GM12878 (cell line): ENCODE data around the gene KIDINS220. TPM values are rescaled to one million over a fixed set of nuclear protein-coding genes. Genes with fewer than 3 reads are reported as not detected.

ENCODE experiments used
- ATAC-seq: fragments of 200-7000 bp; cut with Tn5 transposase; 3 replicates; pipeline ENCODE4 v1.9.1; 2020; ENCODE audit warnings: mild to moderate bottlenecking, moderate library complexity
- BruUV-seq: library from RNA; stranded (reverse); fragments of 400-500 nt; replicated peaks from 2 replicates; lab custom pipeline; 2021; lab: Mats Ljungman, UMichigan
- CTCF ChIA-PET: fragments of 300-600 bp; sonication (Branson Sonifier 250); formaldehyde crosslinking; extraction: SDS; loops from one replicate; lab custom pipeline; 2021; ENCODE audit warnings: inconsistent platforms; lab: Yijun Ruan, JAX
- POLR2A ChIA-PET: fragments of 350-600 bp; formaldehyde crosslinking; extraction: SDS; loops from one replicate; lab custom pipeline; 2021; ENCODE audit warnings: inconsistent platforms; lab: Charles Lee
- RAD21 ChIA-PET: fragments of 300-600 bp; sonication (Branson Sonifier 250); formaldehyde crosslinking; loops from one replicate; lab custom pipeline; 2023; ENCODE audit warnings: antibody characterized with exemption; ENCODE audit not compliant: unreplicated experiment; lab: Charles Lee
- SMC1A ChIA-PET: fragments of 300-600 bp; sonication (Branson Sonifier 250); formaldehyde crosslinking; loops from one replicate; lab custom pipeline; 2023; ENCODE audit not compliant: unreplicated experiment, uncharacterized antibody; lab: Charles Lee
- DNase-seq: peaks from one replicate; pipeline ENCODE4 v3.0.0-alpha.2; 2011; ENCODE audit warnings: low read depth, low spot score
- FAIRE-seq: peaks from 3 replicates; lab custom pipeline; 2011; peaks lifted over from hg19 to GRCh38; lab: Jason Lieb, UNC
- H2AFZ ChIP-seq: 2 replicates; pipeline ENCODE4 v1.6.0; 2011; ENCODE audit warnings: low read depth, low read length, control low read depth; ENCODE audit not compliant: control insufficient read depth
- H3K27ac ChIP-seq: 2 replicates; pipeline ENCODE4 v1.5.1; 2011; ENCODE audit warnings: control low read depth; ENCODE audit not compliant: control insufficient read depth, insufficient read depth
- H3K27me3 ChIP-seq, 2 experiments: replicated peaks in 1 of 2; 2 replicates each; pipeline versions ENCODE4 v1.6.0 to v1.6.1; 2011; ENCODE audit warnings: low read length in 1 of 2; ENCODE audit not compliant: control insufficient read depth in 2 of 2, insufficient read depth in 2 of 2
- H3K36me3 ChIP-seq, 2 experiments: 2 replicates each; pipeline ENCODE4 v1.5.1; 2011; ENCODE audit warnings: low read length in 1 of 2; ENCODE audit not compliant: control insufficient read depth in 2 of 2, insufficient read depth in 2 of 2
- H3K4me1 ChIP-seq: 2 replicates; pipeline ENCODE4 v1.6.1; 2011; ENCODE audit warnings: mild to moderate bottlenecking, low read length, moderate library complexity, mixed read lengths; ENCODE audit not compliant: control insufficient read depth, insufficient read depth
- H3K4me2 ChIP-seq: 2 replicates; pipeline ENCODE4 v1.6.0; 2011; ENCODE audit warnings: control low read depth; ENCODE audit not compliant: control insufficient read depth, insufficient read depth
- H3K4me3 ChIP-seq: fragments of 200-600 bp; sonication (generic); 2 replicates; pipeline ENCODE4 v1.5.1; 2016
- H3K79me2 ChIP-seq: 2 replicates; pipeline ENCODE4 v1.6.0; 2011; ENCODE audit warnings: low read length; ENCODE audit not compliant: control insufficient read depth, insufficient read depth
- H3K9ac ChIP-seq: 2 replicates; pipeline ENCODE4 v1.8.0; 2011; ENCODE audit warnings: low read length, control low read depth, mixed read lengths; ENCODE audit not compliant: control insufficient read depth, insufficient read depth
- H3K9me3 ChIP-seq: replicated peaks from 3 replicates; pipeline ENCODE4 v1.5.1; 2011; ENCODE audit warnings: mild to moderate bottlenecking, low read length; ENCODE audit not compliant: control insufficient read depth, insufficient read depth
- H4K20me1 ChIP-seq: 2 replicates; pipeline ENCODE4 v1.6.0; 2011; ENCODE audit not compliant: control insufficient read depth, insufficient read depth
- BCL11A ChIP-seq: IDR thresholded peaks from 2 replicates; pipeline ENCODE4 v1.6.1; 2011; ENCODE audit warnings: low read depth, low read length
- EGR1 ChIP-seq, 2 experiments: IDR thresholded peaks; 1 replicate in 1 of 2; 2 replicates in 1 of 2; pipeline ENCODE4 v1.6.1; 2011 to 2012; ENCODE audit warnings: low read depth in 2 of 2, low read length in 2 of 2, borderline replicate concordance in 1 of 2, mild to moderate bottlenecking in 1 of 2, moderate library complexity in 1 of 2
- IKZF1 ChIP-seq: fragments of 450-650 bp; conservative IDR thresholded peaks from 2 replicates; pipeline ENCODE4 v1.6.1; 2017; ENCODE audit warnings: antibody characterized with exemption, mild to moderate bottlenecking
- KDM1A ChIP-seq: fragments of 200-600 bp; sonication (generic); IDR thresholded peaks from 2 replicates; pipeline ENCODE4 v1.6.1; 2016; ENCODE audit warnings: borderline replicate concordance
- NRF1 ChIP-seq: conservative IDR thresholded peaks from 2 replicates; pipeline ENCODE4 v1.6.1; 2011; ENCODE audit warnings: mild to moderate bottlenecking, low read depth, low read length, improper control_type of control experiment
- SIX5 ChIP-seq: IDR thresholded peaks from 2 replicates; pipeline ENCODE4 v1.6.1; 2011; ENCODE audit warnings: mild to moderate bottlenecking, low read depth, low read length, moderate library complexity; ENCODE audit not compliant: severe bottlenecking
- SREBF2 ChIP-seq: IDR thresholded peaks from 2 replicates; pipeline ENCODE4 v1.6.1; 2012; ENCODE audit warnings: mild to moderate bottlenecking, low read length
- YY1 ChIP-seq: IDR thresholded peaks from 2 replicates; pipeline ENCODE4 v1.6.1; 2011; ENCODE audit warnings: low read depth, mild to moderate bottlenecking, low read length
- WGBS: methylation state at CpG from one replicate; pipeline ENCODE4 v1.1.6; 2016; ENCODE audit warnings: low lambda C conversion rate; ENCODE audit not compliant: insufficient replicate concordance, insufficient coverage; ENCODE audit errors: missing lambda C conversion rate; 5-methylcytosine and 5-hydroxymethylcytosine counted together
- in situ Hi-C: fragments of 300-500 bp; cut with MboI; formaldehyde crosslinking; loops from 9 replicates; pipeline ENCODE4 v1.14.3; 2018; ENCODE audit warnings: mixed read lengths
- intact Hi-C: fragments of 100-400 bp; cut with micrococcal nuclease; formaldehyde crosslinking; loops from one replicate; pipeline ENCODE4 v1.14.2; 2022; ENCODE audit not compliant: unreplicated experiment
- polyA plus RNA-seq, 11 experiments: library from polyadenylated mRNA; depleted of rRNA in 4 of 11; unstranded in 6 of 11; stranded (reverse) in 5 of 11; fragments of >200 nt; fragmentation: Nextera tagmentation in 4 of 11; fragmentation: Illumina TruSeq in 1 of 11; extraction: Ambion mirVana in 4 of 11; extraction: Trizol in 1 of 11; gene quantifications; 1 replicate in 1 of 11; 2 replicates in 10 of 11; pipeline versions ENCODE4 v1.2.1 to v1.2.3, GENCODE V29; 2011 to 2016; ENCODE audit warnings: inconsistent platforms in 2 of 11, missing spikeins in 2 of 11, low read depth in 1 of 11
- total RNA-seq, 4 experiments: library from RNA; depleted of rRNA in 3 of 4; stranded (reverse); fragments of >200 nt in 3 of 4; fragmentation: Illumina TruSeq in 1 of 4; extraction: Trizol in 1 of 4; gene quantifications; 2 replicates each; pipeline versions ENCODE4 v1.2.1 to v1.2.3, GENCODE V29; 2013 to 2021
- TF ChIP-seq, protein P1 (sequence below): IDR thresholded peaks from 2 replicates; pipeline ENCODE4 v1.6.1; 2012; ENCODE audit warnings: improper control_type of control experiment, low read depth, low read length; ENCODE audit not compliant: insufficient replicate concordance
- TF ChIP-seq, protein P2 (sequence below): fragments of 450-650 bp; IDR thresholded peaks from 2 replicates; pipeline ENCODE4 v1.6.1; 2016; ENCODE audit warnings: mild to moderate bottlenecking
- TF ChIP-seq, protein P3 (sequence below): IDR thresholded peaks from 2 replicates; pipeline ENCODE4 v1.6.1; 2012; ENCODE audit warnings: low read depth, low read length, improper control_type of control experiment
- TF ChIP-seq, protein P4 (sequence below): fragments of 450-650 bp; IDR thresholded peaks from 2 replicates; pipeline ENCODE4 v1.6.1; 2016; ENCODE audit warnings: mild to moderate bottlenecking

Gene KIDINS220
- total and polyA plus RNA-seq, 10 of the 15 experiments (the other 5 are each of a cell fraction or from before 2014, with no cell fraction given) = 6.0 to 31.2 (median 16.0) TPM

DNA sequence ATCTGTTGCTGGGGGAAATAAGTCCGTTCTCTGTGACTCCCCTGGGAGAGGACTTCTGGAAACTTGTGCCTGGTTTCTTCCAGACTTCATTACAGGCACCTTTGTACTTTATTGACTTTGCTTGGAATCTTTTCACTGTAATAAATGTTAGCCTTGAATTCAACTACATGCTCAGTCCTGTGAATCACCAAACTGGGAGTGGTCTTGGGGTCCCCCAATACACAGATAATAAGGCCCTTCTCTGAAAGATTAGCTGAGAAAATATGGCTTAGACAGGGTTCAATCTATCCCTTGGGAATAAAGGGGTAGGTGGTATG lies 48.7 kb upstream of the KIDINS220 start (continued):
- TF ChIP-seq KDM1A (no peak), SREBF2 (no peak)
- TF ChIP-seq, protein P1, sequence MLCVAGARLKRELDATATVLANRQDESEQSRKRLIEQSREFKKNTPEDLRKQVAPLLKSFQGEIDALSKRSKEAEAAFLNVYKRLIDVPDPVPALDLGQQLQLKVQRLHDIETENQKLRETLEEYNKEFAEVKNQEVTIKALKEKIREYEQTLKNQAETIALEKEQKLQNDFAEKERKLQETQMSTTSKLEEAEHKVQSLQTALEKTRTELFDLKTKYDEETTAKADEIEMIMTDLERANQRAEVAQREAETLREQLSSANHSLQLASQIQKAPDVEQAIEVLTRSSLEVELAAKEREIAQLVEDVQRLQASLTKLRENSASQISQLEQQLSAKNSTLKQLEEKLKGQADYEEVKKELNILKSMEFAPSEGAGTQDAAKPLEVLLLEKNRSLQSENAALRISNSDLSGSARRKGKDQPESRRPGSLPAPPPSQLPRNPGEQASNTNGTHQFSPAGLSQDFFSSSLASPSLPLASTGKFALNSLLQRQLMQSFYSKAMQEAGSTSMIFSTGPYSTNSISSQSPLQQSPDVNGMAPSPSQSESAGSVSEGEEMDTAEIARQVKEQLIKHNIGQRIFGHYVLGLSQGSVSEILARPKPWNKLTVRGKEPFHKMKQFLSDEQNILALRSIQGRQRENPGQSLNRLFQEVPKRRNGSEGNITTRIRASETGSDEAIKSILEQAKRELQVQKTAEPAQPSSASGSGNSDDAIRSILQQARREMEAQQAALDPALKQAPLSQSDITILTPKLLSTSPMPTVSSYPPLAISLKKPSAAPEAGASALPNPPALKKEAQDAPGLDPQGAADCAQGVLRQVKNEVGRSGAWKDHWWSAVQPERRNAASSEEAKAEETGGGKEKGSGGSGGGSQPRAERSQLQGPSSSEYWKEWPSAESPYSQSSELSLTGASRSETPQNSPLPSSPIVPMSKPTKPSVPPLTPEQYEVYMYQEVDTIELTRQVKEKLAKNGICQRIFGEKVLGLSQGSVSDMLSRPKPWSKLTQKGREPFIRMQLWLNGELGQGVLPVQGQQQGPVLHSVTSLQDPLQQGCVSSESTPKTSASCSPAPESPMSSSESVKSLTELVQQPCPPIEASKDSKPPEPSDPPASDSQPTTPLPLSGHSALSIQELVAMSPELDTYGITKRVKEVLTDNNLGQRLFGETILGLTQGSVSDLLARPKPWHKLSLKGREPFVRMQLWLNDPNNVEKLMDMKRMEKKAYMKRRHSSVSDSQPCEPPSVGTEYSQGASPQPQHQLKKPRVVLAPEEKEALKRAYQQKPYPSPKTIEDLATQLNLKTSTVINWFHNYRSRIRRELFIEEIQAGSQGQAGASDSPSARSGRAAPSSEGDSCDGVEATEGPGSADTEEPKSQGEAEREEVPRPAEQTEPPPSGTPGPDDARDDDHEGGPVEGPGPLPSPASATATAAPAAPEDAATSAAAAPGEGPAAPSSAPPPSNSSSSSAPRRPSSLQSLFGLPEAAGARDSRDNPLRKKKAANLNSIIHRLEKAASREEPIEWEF = no peak

DNA sequence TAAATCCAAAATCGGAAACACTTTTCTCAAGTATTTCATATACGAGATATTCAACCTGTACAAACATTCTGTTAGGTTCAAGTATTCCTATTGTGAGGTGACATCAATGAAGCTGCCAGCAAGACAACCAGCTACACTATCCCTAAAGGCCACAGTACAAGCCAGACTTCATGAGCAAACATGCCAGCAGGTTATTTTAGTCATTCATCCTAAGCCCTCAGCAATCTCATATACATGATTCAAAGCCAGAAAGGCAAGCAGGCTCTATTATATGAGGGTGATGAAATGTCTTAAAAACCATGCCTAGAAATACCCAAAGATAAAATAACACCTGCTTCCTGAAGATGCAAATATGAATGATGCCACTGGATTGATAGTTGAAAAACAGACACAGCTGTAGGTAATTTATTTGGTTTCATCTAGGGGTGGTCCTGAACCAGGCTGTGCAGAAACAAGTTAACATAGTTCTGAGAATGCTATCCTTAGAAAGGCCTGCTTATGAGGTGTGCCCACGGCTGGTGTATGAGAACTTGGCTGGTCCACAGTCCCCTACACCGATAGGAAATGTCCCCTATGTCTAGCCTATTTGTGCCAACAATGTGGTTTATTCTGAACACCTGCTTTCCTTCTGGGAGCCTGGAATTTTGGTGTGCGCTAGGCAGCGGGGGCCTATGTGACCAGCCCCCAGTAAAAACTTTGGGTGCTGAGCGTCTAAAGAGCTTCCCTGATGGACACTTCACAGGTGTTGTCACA lies 48.2 kb upstream of the KIDINS220 start:
- ChIA-PET RAD21 (no interaction called here), SMC1A (interaction anchor here (1.5 to 1.6 kb wide), 2 partner anchors 99 to 100 kb away, joined by 4 to 5 read pairs; no protein-coding TSS in a partner anchor)
- H3K4me2 ChIP-seq = no peak overlapping the region

More for the DNA sequence above, 48.2 kb upstream of the KIDINS220 start:
- in situ Hi-C loops = no loop called here
- TF ChIP-seq YY1 (no peak), SIX5 (no peak), EGR1 (IDR thresholded peaks at IDR 0.05; ENCODE audit: borderline replicate concordance in 1 of 2, low read depth in 2 of 2, low read length in 2 of 2) (no peak), NRF1 (no peak), IKZF1 (no peak), BCL11A (no peak)
- TF ChIP-seq, protein P2, sequence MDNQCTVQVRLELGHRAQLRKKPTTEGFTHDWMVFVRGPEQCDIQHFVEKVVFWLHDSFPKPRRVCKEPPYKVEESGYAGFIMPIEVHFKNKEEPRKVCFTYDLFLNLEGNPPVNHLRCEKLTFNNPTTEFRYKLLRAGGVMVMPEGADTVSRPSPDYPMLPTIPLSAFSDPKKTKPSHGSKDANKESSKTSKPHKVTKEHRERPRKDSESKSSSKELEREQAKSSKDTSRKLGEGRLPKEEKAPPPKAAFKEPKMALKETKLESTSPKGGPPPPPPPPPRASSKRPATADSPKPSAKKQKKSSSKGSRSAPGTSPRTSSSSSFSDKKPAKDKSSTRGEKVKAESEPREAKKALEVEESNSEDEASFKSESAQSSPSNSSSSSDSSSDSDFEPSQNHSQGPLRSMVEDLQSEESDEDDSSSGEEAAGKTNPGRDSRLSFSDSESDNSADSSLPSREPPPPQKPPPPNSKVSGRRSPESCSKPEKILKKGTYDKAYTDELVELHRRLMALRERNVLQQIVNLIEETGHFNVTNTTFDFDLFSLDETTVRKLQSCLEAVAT = no peak
- TF ChIP-seq, protein P3, sequence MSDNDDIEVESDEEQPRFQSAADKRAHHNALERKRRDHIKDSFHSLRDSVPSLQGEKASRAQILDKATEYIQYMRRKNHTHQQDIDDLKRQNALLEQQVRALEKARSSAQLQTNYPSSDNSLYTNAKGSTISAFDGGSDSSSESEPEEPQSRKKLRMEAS = no peak
- TF ChIP-seq, protein P4, sequence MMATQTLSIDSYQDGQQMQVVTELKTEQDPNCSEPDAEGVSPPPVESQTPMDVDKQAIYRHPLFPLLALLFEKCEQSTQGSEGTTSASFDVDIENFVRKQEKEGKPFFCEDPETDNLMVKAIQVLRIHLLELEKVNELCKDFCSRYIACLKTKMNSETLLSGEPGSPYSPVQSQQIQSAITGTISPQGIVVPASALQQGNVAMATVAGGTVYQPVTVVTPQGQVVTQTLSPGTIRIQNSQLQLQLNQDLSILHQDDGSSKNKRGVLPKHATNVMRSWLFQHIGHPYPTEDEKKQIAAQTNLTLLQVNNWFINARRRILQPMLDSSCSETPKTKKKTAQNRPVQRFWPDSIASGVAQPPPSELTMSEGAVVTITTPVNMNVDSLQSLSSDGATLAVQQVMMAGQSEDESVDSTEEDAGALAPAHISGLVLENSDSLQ = no peak
- 89% methylated on average over 7 of the region's 7 CpGs for WGBS
- Histone ChIP-seq H3K27me3 (no peaks in the 10 kb centered on the region), H4K20me1 (no peaks in the 10 kb centered on the region), H3K9me3 (no peaks in the 10 kb centered on the region), H3K36me3 (no peaks in the 10 kb centered on the region), H3K27ac (no peak overlapping the region), H2AFZ (no peak overlapping the region), H3K4me1 (no peaks in the 10 kb centered on the region), H3K79me2 (no peaks in the 10 kb centered on the region), H3K9ac (no peak overlapping the region), H3K4me3 (no peak overlapping the region)
- no TSS peak for BruUV-seq
- ATAC-seq (peak; percentile 17; the same call in 2 of the 3 replicates), FAIRE-seq (no peak), DNase-seq (no peak)
- intact Hi-C loops = no loop called here
- ChIA-PET CTCF (interaction anchor here (1.7 kb wide), 1 partner anchor 12 kb away, joined by 9 read pairs; no protein-coding TSS in a partner anchor), POLR2A (no interaction called here)
